ENCODE results near the gene ABCA6. TPM values are rescaled to one million over a fixed set of nuclear protein-coding genes. Genes with fewer than 3 reads are reported as not detected.

The ABCA6 gene
- total and polyA plus RNA-seq, 2 of the 13 experiments (the other 11 are each of a cell fraction or from before 2014, with no cell fraction given), result 0.05 to 0.11 TPM

- H3K4me1 ChIP-seq (ENCODE audit: insufficient read depth, low read length), result peaks cover 19% of the 10 kb centered on the region
- no TSS peak for BruUV-seq (replicated peaks)
- H3K27me3 ChIP-seq (ENCODE audit: control insufficient read depth in 1 of 2, insufficient read depth in 2 of 2, low read length in 2 of 2), result no peaks in the 10 kb centered on the region
- intact Hi-C loops (cut with micrococcal nuclease; ENCODE audit: unreplicated experiment) (no loop called here), in situ Hi-C loops (cut with HindIII; ENCODE audit: extremely low pct_ligation_motif_present, low pct_unique_long_range_greater_than_20kb) (no loop called here)
- no peak overlapping the region for H3K4me2 ChIP-seq (ENCODE audit: low read depth, low read length)
- TF ChIP-seq PPARG (CRISPR knock-in tag; conservative IDR thresholded peaks at IDR 0.05) (no peak), ZNF337 (CRISPR knock-in tag; IDR thresholded peaks at IDR 0.05; ENCODE audit: borderline replicate concordance, low read depth) (no peak), ZNF879 (CRISPR knock-in tag; IDR thresholded peaks at IDR 0.05) (no peak), JUNB (CRISPR knock-in tag; IDR thresholded peaks at IDR 0.05; ENCODE audit: borderline replicate concordance) (no peak), TOE1 (CRISPR knock-in tag; IDR thresholded peaks at IDR 0.05) (no peak), KDM2A (CRISPR knock-in tag; IDR thresholded peaks at IDR 0.05; ENCODE audit: borderline replicate concordance, low read depth) (no peak), KDM5B (CRISPR knock-in tag; IDR thresholded peaks at IDR 0.05; ENCODE audit: borderline replicate concordance) (no peak), SMAD1 (CRISPR knock-in tag; IDR thresholded peaks at IDR 0.05; ENCODE audit: borderline replicate concordance, low read depth) (no peak)
- POLR2A ChIA-PET, result no interaction called here
- H3K4me3 ChIP-seq (replicated peaks in 1 of 3; ENCODE audit: insufficient read depth in 1 of 3, low read depth in 2 of 3, low read length in 3 of 3), result no peak overlapping the region
- H3K36me3 ChIP-seq (replicated peaks in 1 of 2; ENCODE audit: control insufficient read depth in 1 of 2, insufficient read depth in 2 of 2, low read length in 2 of 2), result no peaks in the 10 kb centered on the region
- no peaks in the 10 kb centered on the region for H3K79me2 ChIP-seq (ENCODE audit: insufficient read depth, low read length)
- H3K9me3 ChIP-seq (ENCODE audit: low read length), result no peaks in the 10 kb centered on the region
- H2AFZ ChIP-seq (ENCODE audit: low read length), result no peak overlapping the region
- no peak for DNase-seq (ENCODE audit: low spot score)
- CTCF ChIA-PET (ENCODE audit: low intra/inter-chr PET ratio, low total read pairs), result no interaction called here
- ATAC-seq, result no peak
- FAIRE-seq, result no peak
- 53% methylated on average over 1 of the region's 1 CpG for WGBS (ENCODE audit: low lambda C conversion rate)
- H3K9ac ChIP-seq (ENCODE audit: insufficient read depth, low read depth, low read length), result no peak overlapping the region
- no peaks in the 10 kb centered on the region for H4K20me1 ChIP-seq (ENCODE audit: insufficient read depth, low read length)
- no peak overlapping the region for H3K27ac ChIP-seq (ENCODE audit: extremely low read length, insufficient read depth, low read length)
Measured at GRCh38 chr17:69096541-69096940, 45.2 kb downstream of the ABCA6 start.

DNA sequence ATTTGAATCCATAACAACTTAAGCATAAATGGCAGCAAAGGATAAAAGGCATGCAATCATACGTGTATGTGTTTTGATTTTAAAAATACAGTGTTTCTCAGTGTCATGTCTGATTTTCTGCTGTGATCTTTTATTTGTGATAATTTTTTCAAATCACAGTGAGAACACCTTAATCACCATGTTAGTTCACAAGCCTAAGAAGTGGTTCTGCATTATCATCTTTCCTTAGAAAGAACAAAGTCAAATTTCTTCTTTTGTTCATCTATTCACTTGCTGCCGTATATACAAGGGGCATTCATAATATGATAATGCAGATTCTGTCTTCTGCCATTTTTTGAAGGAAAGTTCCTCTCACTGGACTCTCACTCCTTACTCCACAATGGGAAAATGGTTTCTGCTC is 47.7 kb downstream of the ABCA6 start:
- Histone ChIP-seq H3K4me3 (replicated peaks in 1 of 3; ENCODE audit: insufficient read depth in 1 of 3, low read depth in 2 of 3, low read length in 3 of 3) (no peak overlapping the region), H2AFZ (ENCODE audit: low read length) (no peak overlapping the region), H3K27me3 (ENCODE audit: control insufficient read depth in 1 of 2, insufficient read depth in 2 of 2, low read length in 2 of 2) (no peaks in the 10 kb centered on the region), H3K4me2 (ENCODE audit: low read depth, low read length) (no peak overlapping the region), H3K4me1 (ENCODE audit: insufficient read depth, low read length) (peaks cover 19% of the 10 kb centered on the region), H3K36me3 (replicated peaks in 1 of 2; ENCODE audit: control insufficient read depth in 1 of 2, insufficient read depth in 2 of 2, low read length in 2 of 2) (no peaks in the 10 kb centered on the region), H3K9me3 (ENCODE audit: low read length) (no peaks in the 10 kb centered on the region), H3K27ac (ENCODE audit: extremely low read length, insufficient read depth, low read length) (no peak overlapping the region), H3K79me2 (ENCODE audit: insufficient read depth, low read length) (no peaks in the 10 kb centered on the region), H4K20me1 (ENCODE audit: insufficient read depth, low read length) (no peaks in the 10 kb centered on the region), H3K9ac (ENCODE audit: insufficient read depth, low read depth, low read length) (no peak overlapping the region)
- in situ Hi-C loops (cut with HindIII; ENCODE audit: extremely low pct_ligation_motif_present, low pct_unique_long_range_greater_than_20kb) (no loop called here), intact Hi-C loops (cut with micrococcal nuclease; ENCODE audit: unreplicated experiment) (no loop called here)
- ATAC-seq (no peak), DNase-seq (ENCODE audit: low spot score) (no peak), FAIRE-seq (no peak)
- no TSS peak for BruUV-seq (replicated peaks)
- POLR2A ChIA-PET, result no interaction called here
- CTCF ChIA-PET (ENCODE audit: low intra/inter-chr PET ratio, low total read pairs), result no interaction called here
- whole genome bisulfite sequencing (ENCODE audit: low lambda C conversion rate), result 82% methylated on average over 2 of the region's 2 CpGs
- no peak for TF ChIP-seq ETV6 (CRISPR knock-in tag; conservative IDR thresholded peaks at IDR 0.05)
- TF ChIP-seq GABPB1 (CRISPR knock-in tag; IDR thresholded peaks at IDR 0.05), result no peak
- TF ChIP-seq, protein P1, sequence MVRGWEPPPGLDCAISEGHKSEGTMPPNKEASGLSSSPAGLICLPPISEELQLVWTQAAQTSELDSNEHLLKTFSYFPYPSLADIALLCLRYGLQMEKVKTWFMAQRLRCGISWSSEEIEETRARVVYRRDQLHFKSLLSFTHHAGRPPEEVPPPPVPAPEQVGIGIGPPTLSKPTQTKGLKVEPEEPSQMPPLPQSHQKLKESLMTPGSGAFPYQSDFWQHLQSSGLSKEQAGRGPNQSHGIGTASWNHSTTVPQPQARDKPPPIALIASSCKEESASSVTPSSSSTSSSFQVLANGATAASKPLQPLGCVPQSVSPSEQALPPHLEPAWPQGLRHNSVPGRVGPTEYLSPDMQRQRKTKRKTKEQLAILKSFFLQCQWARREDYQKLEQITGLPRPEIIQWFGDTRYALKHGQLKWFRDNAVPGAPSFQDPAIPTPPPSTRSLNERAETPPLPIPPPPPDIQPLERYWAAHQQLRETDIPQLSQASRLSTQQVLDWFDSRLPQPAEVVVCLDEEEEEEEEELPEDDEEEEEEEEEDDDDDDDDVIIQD (CRISPR knock-in tag; IDR thresholded peaks at IDR 0.05; ENCODE audit: low read depth), result no peak
- TF ChIP-seq ZC3H4 (CRISPR knock-in tag; IDR thresholded peaks at IDR 0.05; ENCODE audit: borderline replicate concordance), result no peak
- no peak for TF ChIP-seq AHR (CRISPR knock-in tag; IDR thresholded peaks at IDR 0.05)
- no peak for TF ChIP-seq TEAD3 (CRISPR knock-in tag; optimal IDR thresholded peaks at IDR 0.05; ENCODE audit: borderline replicate concordance)
- no peak for TF ChIP-seq SALL2 (CRISPR knock-in tag; IDR thresholded peaks at IDR 0.05)
- TF ChIP-seq, protein P2, sequence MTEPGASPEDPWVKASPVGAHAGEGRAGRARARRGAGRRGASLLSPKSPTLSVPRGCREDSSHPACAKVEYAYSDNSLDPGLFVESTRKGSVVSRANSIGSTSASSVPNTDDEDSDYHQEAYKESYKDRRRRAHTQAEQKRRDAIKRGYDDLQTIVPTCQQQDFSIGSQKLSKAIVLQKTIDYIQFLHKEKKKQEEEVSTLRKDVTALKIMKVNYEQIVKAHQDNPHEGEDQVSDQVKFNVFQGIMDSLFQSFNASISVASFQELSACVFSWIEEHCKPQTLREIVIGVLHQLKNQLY (CRISPR knock-in tag; IDR thresholded peaks at IDR 0.05), result no peak
- no peak for TF ChIP-seq ZNF337 (CRISPR knock-in tag; IDR thresholded peaks at IDR 0.05; ENCODE audit: borderline replicate concordance, low read depth)
- TF ChIP-seq RARG (CRISPR knock-in tag; IDR thresholded peaks at IDR 0.05; ENCODE audit: low read depth), result no peak
- TF ChIP-seq, protein P3, sequence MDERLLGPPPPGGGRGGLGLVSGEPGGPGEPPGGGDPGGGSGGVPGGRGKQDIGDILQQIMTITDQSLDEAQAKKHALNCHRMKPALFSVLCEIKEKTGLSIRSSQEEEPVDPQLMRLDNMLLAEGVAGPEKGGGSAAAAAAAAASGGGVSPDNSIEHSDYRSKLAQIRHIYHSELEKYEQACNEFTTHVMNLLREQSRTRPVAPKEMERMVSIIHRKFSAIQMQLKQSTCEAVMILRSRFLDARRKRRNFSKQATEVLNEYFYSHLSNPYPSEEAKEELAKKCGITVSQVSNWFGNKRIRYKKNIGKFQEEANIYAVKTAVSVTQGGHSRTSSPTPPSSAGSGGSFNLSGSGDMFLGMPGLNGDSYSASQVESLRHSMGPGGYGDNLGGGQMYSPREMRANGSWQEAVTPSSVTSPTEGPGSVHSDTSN (CRISPR knock-in tag; IDR thresholded peaks at IDR 0.05), result no peak
- no peak for TF ChIP-seq PITX1 (CRISPR knock-in tag; IDR thresholded peaks at IDR 0.05)

Measured in HepG2 (cell line).